Neural progenitor cell (in vitro differentiated cells): ENCODE results near the gene INSC. TPM values are rescaled to one million over a fixed set of nuclear protein-coding genes. Genes with fewer than 3 reads are reported as not detected.

Experiments
- DNase-seq: peaks from one replicate; pipeline ENCODE4 v3.0.0-alpha.2; 2016; ENCODE audit warnings: low spot score
- H2AFZ ChIP-seq: fragments of 200-600 bp; sonication (generic); replicated peaks from 2 replicates; pipeline ENCODE4 v1.6.1; 2016; ENCODE audit warnings: antibody characterized with exemption
- H3F3A ChIP-seq: fragments of 200-600 bp; sonication (generic); 2 replicates; pipeline ENCODE4 v1.6.1; 2016; ENCODE audit warnings: antibody characterized with exemption, low read depth
- H3K27ac ChIP-seq: fragments of 200-600 bp; sonication (generic); 2 replicates; pipeline ENCODE4 v1.5.1; 2016; ENCODE audit warnings: mild to moderate bottlenecking
- H3K27me3 ChIP-seq: fragments of 200-600 bp; sonication (generic); 2 replicates; pipeline ENCODE4 v1.6.1; 2016; ENCODE audit warnings: mild to moderate bottlenecking, moderate library complexity
- H3K36me3 ChIP-seq: fragments of 200-600 bp; sonication (generic); 2 replicates; pipeline ENCODE4 v1.5.1; 2016
- H3K4me1 ChIP-seq: fragments of 200-600 bp; sonication (generic); 2 replicates; pipeline ENCODE4 v1.6.1; 2016; ENCODE audit warnings: mixed run types
- H3K4me2 ChIP-seq: fragments of 200-600 bp; sonication (generic); 2 replicates; pipeline ENCODE4 v1.6.1; 2016
- H3K4me3 ChIP-seq: fragments of 200-600 bp; sonication (generic); 2 replicates; pipeline ENCODE4 v1.5.1; 2016
- H3K79me2 ChIP-seq: fragments of 200-600 bp; sonication (generic); 2 replicates; pipeline ENCODE4 v1.6.1; 2016; ENCODE audit warnings: low read depth
- H3K9ac ChIP-seq: fragments of 200-600 bp; sonication (generic); 2 replicates; pipeline ENCODE4 v1.6.1; 2016
- H3K9me3 ChIP-seq: fragments of 200-600 bp; sonication (generic); 2 replicates; pipeline ENCODE4 v1.5.1; 2016; ENCODE audit warnings: low read depth
- H4K20me1 ChIP-seq: fragments of 200-600 bp; sonication (generic); 2 replicates; pipeline ENCODE4 v1.6.1; 2016; ENCODE audit warnings: low read depth
- H3K27ac Mint-ChIP-seq: 3 replicates; pipeline ENCODE4 v1.8.0; 2021; ENCODE audit warnings: mixed read lengths
- H3K27me3 Mint-ChIP-seq: 2 replicates; pipeline ENCODE4 v1.8.0; 2022; ENCODE audit warnings: low read depth, mild to moderate bottlenecking, inconsistent platforms, moderate library complexity, mixed read lengths; ENCODE audit not compliant: insufficient read depth
- H3K36me3 Mint-ChIP-seq: 3 replicates; pipeline ENCODE4 v1.8.0; 2021; ENCODE audit warnings: mixed read lengths
- H3K4me1 Mint-ChIP-seq: 3 replicates; pipeline ENCODE4 v1.8.0; 2021; ENCODE audit warnings: mixed read lengths
- H3K4me3 Mint-ChIP-seq: 3 replicates; pipeline ENCODE4 v1.8.0; 2021; ENCODE audit warnings: mild to moderate bottlenecking, moderate library complexity, mixed read lengths
- H3K9me3 Mint-ChIP-seq: 3 replicates; pipeline ENCODE4 v1.8.0; 2020; ENCODE audit warnings: mixed read lengths
- CTCF ChIP-seq: fragments of 200-600 bp; sonication (generic); IDR thresholded peaks from 2 replicates; pipeline ENCODE4 v1.5.1; 2017; ENCODE audit warnings: antibody characterized with exemption, mild to moderate bottlenecking
- EZH2 ChIP-seq: fragments of 200-600 bp; sonication (generic); IDR thresholded peaks from 2 replicates; pipeline ENCODE4 v1.6.1; 2017; ENCODE audit warnings: antibody characterized with exemption, mild to moderate bottlenecking, moderate library complexity
- EZH2phosphoT487 ChIP-seq: fragments of 200-600 bp; sonication (generic); IDR thresholded peaks from 2 replicates; pipeline ENCODE4 v1.6.1; 2017; ENCODE audit warnings: antibody characterized with exemption
- total RNA-seq: library from RNA; depleted of rRNA; stranded (reverse); fragments of >200 nt; gene quantifications from 2 replicates; pipeline ENCODE4 v1.2.3, GENCODE V29; 2015; ENCODE audit warnings: low replicate concordance

The INSC gene
- total RNA-seq, 1 donor from 2014 or later = 0.09 TPM

GRCh38 chr11:15075162-15075526 lies 39.6 kb upstream of the INSC start:
- Mint-ChIP-seq H3K36me3 (no peaks in the 10 kb centered on the region), H3K27ac (no peak overlapping the region), H3K4me1 (peaks cover 6% of the 10 kb centered on the region), H3K27me3 (peaks cover 11% of the 10 kb centered on the region), H3K9me3 (peaks cover 3% of the 10 kb centered on the region), H3K4me3 (no peak overlapping the region)
- H3K27ac ChIP-seq = no peak overlapping the region
- H3F3A ChIP-seq = peaks cover 9% of the 10 kb centered on the region
- no peaks in the 10 kb centered on the region for H3K79me2 ChIP-seq
- DNase-seq = no peak
- H3K9me3 ChIP-seq = no peaks in the 10 kb centered on the region
- TF ChIP-seq EZH2phosphoT487 = no peak
- TF ChIP-seq CTCF = no peak
- no peak for TF ChIP-seq EZH2
- peak overlapping the region; percentile 97 for H2AFZ ChIP-seq
- no peak overlapping the region for H3K4me3 ChIP-seq
- H4K20me1 ChIP-seq = no peaks in the 10 kb centered on the region
- H3K4me1 ChIP-seq = no peaks in the 10 kb centered on the region
- H3K9ac ChIP-seq = no peak overlapping the region
- no peak overlapping the region for H3K4me2 ChIP-seq
- no peaks in the 10 kb centered on the region for H3K36me3 ChIP-seq
- H3K27me3 ChIP-seq = peaks cover 33% of the 10 kb centered on the region

- Histone ChIP-seq H3F3A (no peaks in the 10 kb centered on the region), H3K9me3 (no peaks in the 10 kb centered on the region), H3K27me3 (no peaks in the 10 kb centered on the region), H3K79me2 (no peaks in the 10 kb centered on the region), H3K9ac (no peak overlapping the region), H2AFZ (no peak overlapping the region), H3K36me3 (no peaks in the 10 kb centered on the region), H3K4me1 (no peaks in the 10 kb centered on the region), H3K4me2 (no peak overlapping the region), H4K20me1 (no peaks in the 10 kb centered on the region), H3K4me3 (no peak overlapping the region), H3K27ac (no peak overlapping the region)
- Mint-ChIP-seq H3K4me3 (no peak overlapping the region), H3K36me3 (no peaks in the 10 kb centered on the region), H3K9me3 (peaks cover 3% of the 10 kb centered on the region), H3K27ac (no peak overlapping the region), H3K4me1 (no peaks in the 10 kb centered on the region), H3K27me3 (no peaks in the 10 kb centered on the region)
- no peak for DNase-seq
- TF ChIP-seq EZH2 (no peak), EZH2phosphoT487 (no peak), CTCF (no peak)
These were observed 23.5 kb upstream of the INSC start for GRCh38 chr11:15091175-15091574.

GRCh38 chr11:15091625-15092024 lies 23.1 kb upstream of the INSC start:
- no peaks in the 10 kb centered on the region for H3K9me3 ChIP-seq
- H3K4me1 Mint-ChIP-seq = no peaks in the 10 kb centered on the region
- TF ChIP-seq EZH2 (no peak), EZH2phosphoT487 (no peak), CTCF (no peak)

More at GRCh38 chr11:15091625-15092024, 23.1 kb upstream of the INSC start:
- Mint-ChIP-seq H3K27me3 (no peaks in the 10 kb centered on the region), H3K36me3 (no peaks in the 10 kb centered on the region), H3K27ac (no peak overlapping the region), H3K9me3 (peaks cover 3% of the 10 kb centered on the region), H3K4me3 (no peak overlapping the region)
- no peaks in the 10 kb centered on the region for H3K36me3 ChIP-seq
- H3K79me2 ChIP-seq = no peaks in the 10 kb centered on the region
- H3K4me1 ChIP-seq = no peaks in the 10 kb centered on the region
- no peak overlapping the region for H3K4me3 ChIP-seq
- no peaks in the 10 kb centered on the region for H4K20me1 ChIP-seq
- H2AFZ ChIP-seq = no peak overlapping the region
- no peak overlapping the region for H3K4me2 ChIP-seq
- no peak overlapping the region for H3K9ac ChIP-seq
- H3F3A ChIP-seq = no peaks in the 10 kb centered on the region
- H3K27ac ChIP-seq = no peak overlapping the region
- no peak for DNase-seq
- H3K27me3 ChIP-seq = no peaks in the 10 kb centered on the region
